GM06990 (cell line): ENCODE data around the gene RAB2B.

Experiments used
- DNase-seq: peaks from one replicate; pipeline ENCODE4 v3.0.0-alpha.2; 2011; ENCODE audit not compliant: insufficient read length; ENCODE audit errors: extremely low read depth
- H3K27me3 ChIP-seq: replicated peaks from 2 replicates; pipeline ENCODE4 v1.6.0; 2011; ENCODE audit warnings: low read length; ENCODE audit not compliant: control insufficient read depth, insufficient read depth
- H3K36me3 ChIP-seq: 2 replicates; pipeline ENCODE4 v1.5.1; 2011; ENCODE audit warnings: low read length; ENCODE audit not compliant: control insufficient read depth, insufficient read depth
- H3K4me3 ChIP-seq: replicated peaks from 2 replicates; pipeline ENCODE4 v1.5.1; 2011; ENCODE audit warnings: low read depth, mild to moderate bottlenecking, control low read depth, low read length
- CTCF ChIP-seq: IDR thresholded peaks from 2 replicates; pipeline ENCODE4 v1.5.1; 2011; ENCODE audit warnings: low read length, control low read depth, mild to moderate bottlenecking, inconsistent platforms; ENCODE audit not compliant: insufficient read depth, poor library complexity, severe bottlenecking

Gene RAB2B

GRCh38 chr14:21428930-21429329 lies 47.8 kb downstream of the RAB2B start:
- no peak for DNase-seq
- no peak for TF ChIP-seq CTCF
- Histone ChIP-seq H3K27me3 (no peaks in the 10 kb centered on the region), H3K36me3 (peaks cover 26% of the 10 kb centered on the region), H3K4me3 (no peak overlapping the region)

DNA sequence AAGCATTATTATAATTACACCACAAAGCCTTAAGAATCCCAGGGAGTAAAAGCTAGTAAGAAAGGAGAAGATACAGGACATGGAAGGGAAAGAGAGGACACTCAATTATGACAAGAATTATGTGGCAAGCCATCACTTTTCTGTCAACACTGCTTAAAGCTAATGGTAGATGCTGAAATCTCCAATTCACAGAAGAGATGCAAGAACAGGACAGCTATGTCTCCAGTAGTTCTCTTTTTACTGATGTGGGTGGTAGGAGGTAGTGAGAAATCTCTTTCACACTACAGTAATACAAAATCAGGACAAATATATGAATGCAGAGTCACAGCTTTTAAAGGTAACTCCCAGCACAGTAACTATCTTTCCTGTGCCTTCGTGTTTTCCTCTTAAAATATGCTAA lies 50.1 kb downstream of the RAB2B start:
- no peak overlapping the region for H3K4me3 ChIP-seq
- H3K27me3 ChIP-seq, result no peaks in the 10 kb centered on the region
- no peak for TF ChIP-seq CTCF
- DNase-seq, result no peak
- peaks cover 29% of the 10 kb centered on the region for H3K36me3 ChIP-seq

GRCh38 chr14:21419528-21419927 lies 57.2 kb downstream of the RAB2B start:
- DNase-seq, result no peak
- H3K36me3 ChIP-seq, result peaks cover 8% of the 10 kb centered on the region
- no peak for TF ChIP-seq CTCF
- no peaks in the 10 kb centered on the region for H3K27me3 ChIP-seq
- H3K4me3 ChIP-seq, result no peak overlapping the region

GRCh38 chr14:21415329-21415728 lies 61.4 kb downstream of the RAB2B start:
- no peak for DNase-seq
- no peak overlapping the region for H3K4me3 ChIP-seq
- peaks cover 13% of the 10 kb centered on the region for H3K36me3 ChIP-seq
- no peak for TF ChIP-seq CTCF
- no peaks in the 10 kb centered on the region for H3K27me3 ChIP-seq

DNA sequence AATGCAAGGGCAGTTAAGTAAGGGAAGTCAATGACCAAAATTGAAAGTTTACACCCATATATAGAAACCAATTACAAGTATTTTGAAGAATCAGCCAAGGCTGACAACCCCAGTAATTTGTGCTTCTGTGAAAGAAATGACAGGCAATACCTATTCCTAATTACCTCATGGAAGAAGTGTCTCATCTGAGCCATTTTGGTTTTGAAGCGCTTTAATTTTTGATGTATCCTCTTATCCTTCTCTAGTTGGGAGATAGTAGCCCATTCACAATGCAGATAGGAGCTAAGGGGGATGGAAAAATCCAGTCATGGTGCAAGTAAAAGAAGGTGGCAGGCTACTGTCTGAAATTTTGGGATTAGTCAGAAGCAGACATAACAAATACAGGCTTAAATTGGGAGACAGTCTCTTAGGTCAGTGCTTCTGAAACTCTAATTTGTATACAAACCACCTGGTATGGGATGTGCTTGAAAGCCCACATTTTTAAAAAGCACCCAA lies 62.6 kb downstream of the RAB2B start:
- no peaks in the 10 kb centered on the region for H3K27me3 ChIP-seq

More for the DNA sequence above, 62.6 kb downstream of the RAB2B start:
- no peak for TF ChIP-seq CTCF
- no peak overlapping the region for H3K4me3 ChIP-seq
- DNase-seq, result peak; percentile 63
- peaks cover 8% of the 10 kb centered on the region for H3K36me3 ChIP-seq
